Activated T-cell treated with anti-CD3 and anti-CD28 coated beads for 4 hours (primary cell): ENCODE data around the gene MPV17.

Experiments used
- DNase-seq: peaks from one replicate; pipeline ENCODE4 v3.0.0-alpha.2; 2020

The MPV17 gene

GRCh38 chr2:27263287-27264252 is 59.3 kb downstream of the MPV17 start:
- no peak for DNase-seq

GRCh38 chr2:27262379-27263286 is 60.3 kb downstream of the MPV17 start, which contains the start of gene SLC30A3:
TSS of gene SLC30A3 (minus strand) at chr2:27263047. CDS start at chr2:27262906, 141 bp downstream.
- peak; percentile 62 for DNase-seq

- DNase-seq, result no peak
Observed at GRCh38 chr2:27261926-27262298, 61.0 kb downstream of the MPV17 start.

GRCh38 chr2:27261241-27261925 is 61.5 kb downstream of the MPV17 start:
- DNase-seq, result no peak
